PC-9 (cell line): Measurements from ENCODE around the gene RHOT1. TPM values are rescaled to one million over a fixed set of nuclear protein-coding genes. Genes with fewer than 3 reads are reported as not detected.
"Not testable (repeated sequence)": the region's sequence is repeated elsewhere in the genome, so short reads cannot be mapped to it uniquely, and the experiment has no call there.

Source experiments
- BruUV-seq: library from RNA; stranded (reverse); fragments of 400-500 nt; replicated peaks from 2 replicates; lab custom pipeline; 2021; lab: Mats Ljungman, UMichigan
- CTCF ChIA-PET: fragments of 300-600 bp; sonication (Branson Sonifier 250); formaldehyde crosslinking; loops from one replicate; lab custom pipeline; 2022; ENCODE audit warnings: antibody characterized with exemption; lab: Charles Lee
- POLR2A ChIA-PET: fragments of 300-600 bp; sonication (Branson Sonifier 250); formaldehyde crosslinking; loops from one replicate; lab custom pipeline; 2022; ENCODE audit warnings: antibody characterized with exemption; ENCODE audit not compliant: unreplicated experiment; lab: Charles Lee
- DNase-seq, 2 experiments: peaks; one replicate each; pipeline versions ENCODE4 v3.0.0 to v3.0.0-alpha.2; 2015 to 2022; ENCODE audit warnings: mixed read lengths in 1 of 2
- H2AFZ ChIP-seq: fragments of 200-600 bp; sonication (generic); 2 replicates; pipeline ENCODE4 v1.8.1; 2017; ENCODE audit warnings: antibody characterized with exemption
- H3F3A ChIP-seq: fragments of 200-600 bp; sonication (generic); 2 replicates; pipeline ENCODE4 v1.8.1; 2017; ENCODE audit warnings: antibody characterized with exemption, mild to moderate bottlenecking, low read depth; ENCODE audit not compliant: insufficient read depth
- H3K27ac ChIP-seq: fragments of 200-600 bp; sonication (generic); 2 replicates; pipeline ENCODE4 v1.6.1; 2016; ENCODE audit warnings: mixed run types
- H3K27me3 ChIP-seq: fragments of 200-600 bp; sonication (generic); 2 replicates; pipeline ENCODE4 v1.6.1; 2016; ENCODE audit warnings: low read depth, mixed run types; ENCODE audit not compliant: insufficient read depth
- H3K36me3 ChIP-seq: fragments of 200-600 bp; sonication (generic); 2 replicates; pipeline ENCODE4 v1.6.1; 2016; ENCODE audit warnings: low read depth, mixed run types
- H3K4me1 ChIP-seq: fragments of 200-600 bp; sonication (generic); replicated peaks from 2 replicates; pipeline ENCODE4 v1.6.1; 2016; ENCODE audit warnings: mixed run types; ENCODE audit not compliant: insufficient read depth
- H3K4me2 ChIP-seq: fragments of 200-600 bp; sonication (generic); 2 replicates; pipeline ENCODE4 v1.6.1; 2017; ENCODE audit warnings: mixed run types
- H3K4me3 ChIP-seq: fragments of 200-600 bp; sonication (generic); 2 replicates; pipeline ENCODE4 v1.6.1; 2016; ENCODE audit warnings: mixed run types
- H3K79me2 ChIP-seq: fragments of 200-600 bp; sonication (generic); 2 replicates; pipeline ENCODE4 v1.6.1; 2017; ENCODE audit warnings: low read depth, mixed run types
- H3K9me2 ChIP-seq: fragments of 200-600 bp; sonication (generic); 2 replicates; pipeline ENCODE4 v1.8.1; 2017; ENCODE audit warnings: mild to moderate bottlenecking; ENCODE audit not compliant: insufficient read depth
- H3K9me3 ChIP-seq: fragments of 200-600 bp; sonication (generic); 2 replicates; pipeline ENCODE4 v1.8.1; 2016; ENCODE audit warnings: low read depth; ENCODE audit not compliant: insufficient read depth
- H4K20me1 ChIP-seq: fragments of 200-600 bp; sonication (generic); 2 replicates; pipeline ENCODE4 v1.8.1; 2017; ENCODE audit not compliant: insufficient read depth
- CTCF ChIP-seq: fragments of 200-600 bp; sonication (generic); conservative IDR thresholded peaks from 2 replicates; pipeline ENCODE4 v1.6.1; 2017; ENCODE audit warnings: mixed run types, antibody characterized with exemption, mild to moderate bottlenecking, moderate library complexity
- EZH2 ChIP-seq: fragments of 200-600 bp; sonication (generic); IDR thresholded peaks from 2 replicates; pipeline ENCODE4 v1.8.0; 2017; ENCODE audit warnings: antibody characterized with exemption, low read depth
- intact Hi-C: fragments of 100-400 bp; cut with micrococcal nuclease; formaldehyde crosslinking; loops from one replicate; pipeline ENCODE4 v1.10.0; 2022; ENCODE audit not compliant: unreplicated experiment
- total RNA-seq: library from RNA; stranded (reverse); gene quantifications from 2 replicates; pipeline ENCODE4 v1.2.3, GENCODE V29; 2021

Gene RHOT1
- total RNA-seq, 1 experiment from 2014 or later = 28.3 TPM

DNA sequence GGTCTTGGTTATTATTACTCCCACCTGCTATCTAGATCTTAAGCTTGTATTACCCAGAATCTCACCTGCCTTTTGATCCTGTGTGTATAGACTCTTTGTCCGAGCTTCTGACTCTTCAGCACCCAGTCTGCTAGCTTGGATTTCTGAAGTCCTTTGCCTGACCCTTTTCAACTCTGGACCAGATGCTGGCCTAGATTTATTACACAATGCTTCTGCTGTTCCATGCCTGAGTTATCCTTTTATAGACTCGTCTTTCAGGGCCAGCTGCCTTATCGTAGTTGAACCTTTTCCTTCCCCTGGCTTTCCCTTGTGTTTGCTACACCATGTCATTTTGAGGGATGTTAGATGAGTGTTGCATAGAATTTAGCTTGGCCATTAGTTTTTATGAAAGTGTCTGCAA lies 32.6 kb downstream of the RHOT1 start:
- H3K4me2 ChIP-seq = no peak overlapping the region
- H3K4me3 ChIP-seq = no peak overlapping the region
- H3K9me3 ChIP-seq = no peaks in the 10 kb centered on the region
- no peaks in the 10 kb centered on the region for H3K9me2 ChIP-seq
- no peak for DNase-seq
- H3K79me2 ChIP-seq = no peaks in the 10 kb centered on the region
- H4K20me1 ChIP-seq = no peaks in the 10 kb centered on the region
- POLR2A ChIA-PET = interaction anchor here (0.6 kb wide), 1 partner anchor 18 kb away, joined by 9 read pairs; no protein-coding TSS in a partner anchor
- H3F3A ChIP-seq = no peaks in the 10 kb centered on the region
- no peak overlapping the region for H2AFZ ChIP-seq
- CTCF ChIA-PET = no interaction called here
- H3K36me3 ChIP-seq = no peaks in the 10 kb centered on the region
- TF ChIP-seq CTCF (no peak), EZH2 (no peak)
- no peaks in the 10 kb centered on the region for H3K4me1 ChIP-seq
- H3K27me3 ChIP-seq = no peaks in the 10 kb centered on the region
- BruUV-seq = no TSS peak
- no peak overlapping the region for H3K27ac ChIP-seq
- intact Hi-C loops = no loop called here

DNA sequence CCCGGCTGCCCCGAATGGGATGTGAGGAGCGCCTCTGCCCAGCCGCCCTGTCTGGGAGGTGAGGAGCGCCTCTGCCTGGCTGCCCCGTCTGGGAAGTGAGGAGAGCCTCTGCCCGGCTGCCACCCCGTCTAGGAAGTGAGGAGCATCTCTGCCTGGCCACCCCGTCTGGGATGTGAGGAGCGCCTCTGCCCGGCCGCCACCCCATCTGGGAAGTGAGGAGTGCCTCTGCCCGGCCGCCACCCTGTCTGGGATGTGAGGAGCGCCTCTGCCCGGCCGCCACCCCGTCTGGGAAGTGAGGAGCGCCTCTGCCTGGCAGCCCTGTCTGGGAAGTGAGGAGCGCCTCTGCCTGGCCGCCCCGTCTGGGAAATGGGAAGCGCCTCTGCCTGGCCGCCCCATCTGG lies 36.4 kb downstream of the RHOT1 start:
- H3F3A ChIP-seq, CTCF ChIA-PET, H3K79me2 ChIP-seq, intact Hi-C loops, H2AFZ ChIP-seq, DNase-seq, H3K4me1 ChIP-seq, H4K20me1 ChIP-seq, H3K9me3 ChIP-seq, H3K27me3 ChIP-seq, H3K9me2 ChIP-seq, POLR2A ChIA-PET, H3K36me3 ChIP-seq, H3K27ac ChIP-seq, H3K4me3 ChIP-seq, H3K4me2 ChIP-seq, BruUV-seq: not testable (repeated sequence)

GRCh38 chr17:32179103-32179502 lies 36.8 kb downstream of the RHOT1 start:
- BruUV-seq, H3K9me2 ChIP-seq, H3K36me3 ChIP-seq, H4K20me1 ChIP-seq, H3K79me2 ChIP-seq, H2AFZ ChIP-seq, intact Hi-C loops, H3K9me3 ChIP-seq, H3K4me1 ChIP-seq, DNase-seq, H3F3A ChIP-seq, POLR2A ChIA-PET, H3K27ac ChIP-seq, H3K4me3 ChIP-seq, H3K4me2 ChIP-seq, H3K27me3 ChIP-seq, CTCF ChIA-PET: not testable (repeated sequence)

DNA sequence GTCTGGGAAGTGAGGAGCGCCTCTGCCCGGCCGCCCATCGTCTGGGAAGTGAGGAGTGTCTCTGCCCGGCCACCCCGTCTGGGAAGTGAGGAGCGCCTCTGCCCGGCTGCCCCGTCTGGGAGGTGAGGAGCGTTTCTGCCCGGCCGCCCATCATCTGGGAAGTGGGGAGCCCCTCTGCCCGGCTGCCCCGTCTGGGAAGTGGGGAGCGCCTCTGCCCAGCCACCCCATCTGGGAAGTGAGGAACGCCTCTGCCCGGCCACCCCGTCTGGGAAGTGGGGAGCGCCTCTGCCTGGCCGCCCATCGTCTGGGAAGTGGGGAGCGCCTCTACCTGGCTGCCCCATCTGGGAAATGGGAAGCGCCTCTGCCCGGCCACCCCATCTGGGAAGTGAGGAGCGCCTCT lies 37.2 kb downstream of the RHOT1 start:
- H3F3A ChIP-seq, BruUV-seq, POLR2A ChIA-PET, H3K27me3 ChIP-seq, H3K4me2 ChIP-seq, H3K9me2 ChIP-seq, H2AFZ ChIP-seq, H4K20me1 ChIP-seq, H3K4me1 ChIP-seq, CTCF ChIA-PET, intact Hi-C loops, H3K36me3 ChIP-seq, H3K4me3 ChIP-seq, DNase-seq, H3K79me2 ChIP-seq, H3K27ac ChIP-seq, H3K9me3 ChIP-seq: not testable (repeated sequence)

DNA sequence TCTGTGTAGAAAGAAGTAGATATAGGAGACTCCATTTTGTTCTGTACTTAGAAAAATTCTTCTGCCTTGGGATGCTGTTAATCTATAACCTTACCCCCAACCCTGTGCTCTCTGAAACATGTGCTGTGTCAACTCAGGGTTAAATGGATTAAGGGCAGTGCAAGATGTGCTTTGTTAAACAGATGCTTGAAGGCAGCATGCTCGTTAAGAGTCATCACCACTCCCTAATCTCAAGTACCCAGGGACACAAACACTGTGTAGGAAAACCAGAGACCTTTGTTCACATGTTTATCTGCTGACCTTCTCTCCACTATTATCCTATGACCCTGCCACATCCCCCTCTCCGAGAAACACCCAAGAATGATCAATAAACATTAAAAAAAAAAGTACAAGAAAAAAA lies 38.0 kb downstream of the RHOT1 start:
- H3K9me3 ChIP-seq, intact Hi-C loops, H3K79me2 ChIP-seq, H3F3A ChIP-seq, H4K20me1 ChIP-seq, H2AFZ ChIP-seq, H3K9me2 ChIP-seq, BruUV-seq, H3K27ac ChIP-seq, H3K4me3 ChIP-seq, H3K36me3 ChIP-seq, H3K4me1 ChIP-seq, H3K4me2 ChIP-seq, H3K27me3 ChIP-seq, DNase-seq, CTCF ChIA-PET: not testable (repeated sequence)
- POLR2A ChIA-PET = interaction anchor here (0.6 kb wide), 1 partner anchor 718 kb away, joined by 3 read pairs; no protein-coding TSS in a partner anchor
